ENCODE results near the gene MT1A. TPM values are rescaled to one million over a fixed set of nuclear protein-coding genes. Genes with fewer than 3 reads are reported as not detected.

Gene MT1A
- total RNA-seq, 1 experiment from 2014 or later, result 2.4 TPM

GRCh38 chr16:56677474-56677873 lies 39.0 kb downstream of the MT1A start:
- no peak for DNase-seq (ENCODE audit: low read depth)

- DNase-seq (ENCODE audit: low read depth), result no peak
Measured at GRCh38 chr16:56679078-56679730, 40.7 kb downstream of the MT1A start.

- peak; percentile 20 for DNase-seq (ENCODE audit: low read depth)
Measured at GRCh38 chr16:56679818-56680217, 41.4 kb downstream of the MT1A start.

GRCh38 chr16:56681939-56682702 lies 43.7 kb downstream of the MT1A start, which contains the start of gene MT1X:
MT1X (plus strand) TSS chr16:56682470; CDS start chr16:56682541, 71 bp downstream.
- peak; percentile 89 for DNase-seq (ENCODE audit: low read depth)

GRCh38 chr16:56682703-56683397 lies 44.4 kb downstream of the MT1A start:
- DNase-seq (ENCODE audit: low read depth), result no peak

GRCh38 chr16:56683424-56684172 lies 45.1 kb downstream of the MT1A start:
- DNase-seq (ENCODE audit: low read depth), result no peak

GRCh38 chr16:56684256-56684925 lies 45.9 kb downstream of the MT1A start:
- DNase-seq (ENCODE audit: low read depth), result no peak

- DNase-seq (ENCODE audit: low read depth), result no peak
Measured at GRCh38 chr16:56684926-56685590, 46.6 kb downstream of the MT1A start.

GRCh38 chr16:56686758-56687157 lies 48.3 kb downstream of the MT1A start:
- DNase-seq (ENCODE audit: low read depth), result no peak

- peak; percentile 71 for DNase-seq (ENCODE audit: low read depth)
Measured at GRCh38 chr16:56688762-56689161, 50.3 kb downstream of the MT1A start.

- DNase-seq (ENCODE audit: low read depth), result peak; percentile 79
Measured at GRCh38 chr16:56689171-56689570, 50.7 kb downstream of the MT1A start.

Other genes with a start within 250 kb of the MT1A start
- 132 and 134 TPM in 2 replicates for gene AMFR, start 213.1 kb upstream of the MT1A start, total RNA-seq (2014; rRNA removed)
- gene NUDT21, start 187.3 kb upstream of the MT1A start, total RNA-seq (2014; rRNA removed), result 78.5 and 86.0 TPM in 2 replicates
- 101 and 127 TPM in 2 replicates for gene OGFOD1, start 187.1 kb upstream of the MT1A start, total RNA-seq (2014; rRNA removed)
- 27.1 and 37.1 TPM in 2 replicates for gene BBS2, start 118.6 kb upstream of the MT1A start, total RNA-seq (2014; rRNA removed)
- not detected in 2 replicates for gene MT4, start 73.6 kb upstream of the MT1A start, total RNA-seq (2014; rRNA removed)
- gene MT3, start 49.1 kb upstream of the MT1A start, total RNA-seq (2014; rRNA removed), result not detected in 2 replicates
- 632 and 1,404 TPM in 2 replicates for gene MT2A, start 30.1 kb upstream of the MT1A start, total RNA-seq (2014; rRNA removed)
- gene MT1E, start 12.9 kb upstream of the MT1A start, total RNA-seq (2014; rRNA removed), result 712 and 733 TPM in 2 replicates
- gene MT1M, start 6.0 kb upstream of the MT1A start, total RNA-seq (2014; rRNA removed), result 2.2 and 4.2 TPM in 2 replicates
- not detected in 2 replicates for gene MT1B, start 13.2 kb downstream of the MT1A start, total RNA-seq (2014; rRNA removed)
- not detected in 2 replicates for gene MT1F, start 19.3 kb downstream of the MT1A start, total RNA-seq (2014; rRNA removed)
- gene MT1G, start 29.4 kb downstream of the MT1A start, total RNA-seq (2014; rRNA removed), result 1.9 TPM in 1 of 2 replicates, not detected in the other
- not detected in 2 replicates for gene MT1H, start 31.1 kb downstream of the MT1A start, total RNA-seq (2014; rRNA removed)
- gene MT1X, start 43.8 kb downstream of the MT1A start, total RNA-seq (2014; rRNA removed), result 68.7 and 172 TPM in 2 replicates
- 80.5 and 81.9 TPM in 2 replicates for gene NUP93, start 91.5 kb downstream of the MT1A start, total RNA-seq (2014; rRNA removed)
- gene SLC12A3, start 226.5 kb downstream of the MT1A start, total RNA-seq (2014; rRNA removed), result 0.11 TPM in 1 of 2 replicates, not detected in the other